Amniotic epithelial cell (primary cell): ENCODE results near the gene TAB2.
"Not testable (repeated sequence)": the region's sequence is repeated elsewhere in the genome, so short reads cannot be mapped to it uniquely, and the experiment has no call there.

Experiments used
- DNase-seq: peaks from one replicate; pipeline ENCODE4 v3.0.0-alpha.2; 2010; ENCODE audit warnings: low read depth

The TAB2 gene

GRCh38 chr6:149311766-149312165, 5.7 kb upstream of the TAB2 start:
- no peak for DNase-seq

GRCh38 chr6:149313070-149313469, 4.4 kb upstream of the TAB2 start:
- no peak for DNase-seq

- no peak for DNase-seq
Measured at GRCh38 chr6:149313861-149314260, 3.7 kb upstream of the TAB2 start.

GRCh38 chr6:149314325-149314905, 3.1 kb upstream of the TAB2 start:
- no peak for DNase-seq

GRCh38 chr6:149316108-149316727, 1.3 kb upstream of the TAB2 start:
- DNase-seq: no peak

- DNase-seq: peak; percentile 86
Measured at GRCh38 chr6:149316740-149317643, 520 bp upstream of the TAB2 start.

GRCh38 chr6:149318581-149319286, 1.2 kb downstream of the TAB2 start:
- peak; percentile 32 for DNase-seq

- DNase-seq: no peak
Measured at GRCh38 chr6:149319422-149319821, 1.9 kb downstream of the TAB2 start.

GRCh38 chr6:149320016-149320415, 2.5 kb downstream of the TAB2 start:
- not testable (repeated sequence) for DNase-seq

GRCh38 chr6:149320796-149321195, 3.3 kb downstream of the TAB2 start:
- DNase-seq: no peak

GRCh38 chr6:149323353-149323752, 5.8 kb downstream of the TAB2 start:
- no peak for DNase-seq

GRCh38 chr6:149323925-149324324, 6.4 kb downstream of the TAB2 start:
- DNase-seq: no peak

GRCh38 chr6:149324428-149324827, 6.9 kb downstream of the TAB2 start:
- no peak for DNase-seq

GRCh38 chr6:149325648-149326236, 8.2 kb downstream of the TAB2 start:
- DNase-seq: no peak

GRCh38 chr6:149327638-149328037, 10.1 kb downstream of the TAB2 start:
- no peak for DNase-seq

- DNase-seq: no peak
Measured at GRCh38 chr6:149328083-149328482, 10.6 kb downstream of the TAB2 start.

GRCh38 chr6:149329529-149329928, 12.0 kb downstream of the TAB2 start:
- no peak for DNase-seq

- DNase-seq: no peak
Measured at GRCh38 chr6:149330133-149330532, 12.6 kb downstream of the TAB2 start.

- peak; percentile 68 for DNase-seq
Measured at GRCh38 chr6:149331043-149331807, 13.7 kb downstream of the TAB2 start.

- DNase-seq: no peak
Measured at GRCh38 chr6:149331871-149332270, 14.4 kb downstream of the TAB2 start.

- peak; percentile 47 for DNase-seq
Measured at GRCh38 chr6:149332602-149333265, 15.2 kb downstream of the TAB2 start.
